Aorta (tissue), 5 donors: Measurements from ENCODE around the gene ABITRAM. TPM values are rescaled to one million over a fixed set of nuclear protein-coding genes. Genes with fewer than 3 reads are reported as not detected.
"Not testable (repeated sequence)": the region's sequence is repeated elsewhere in the genome, so short reads cannot be mapped to it uniquely, and the experiment has no call there.

ENCODE experiments used
- ATAC-seq: fragments of 200-7000 bp; cut with Tn5 transposase; one replicate; pipeline ENCODE4 v1.9.1; 2022; ENCODE audit warnings: moderate library complexity; ENCODE audit not compliant: low FRiP score
- DNase-seq, 2 donors: peaks; one replicate each; pipeline ENCODE4 v3.0.0-alpha.2; 2020
- H3K27ac ChIP-seq, 2 donors: one replicate each; pipeline ENCODE4 v1.5.1; 2013; ENCODE audit warnings: low read length in 2 of 2, mild to moderate bottlenecking in 2 of 2, moderate library complexity in 2 of 2, control low read depth in 1 of 2, inconsistent platforms in 1 of 2, low read depth in 1 of 2
- H3K27me3 ChIP-seq, 2 donors: one replicate each; pipeline ENCODE4 v1.6.1; 2013; ENCODE audit warnings: control low read depth in 1 of 2, low read length in 1 of 2, mild to moderate bottlenecking in 1 of 2, moderate library complexity in 1 of 2; ENCODE audit not compliant: insufficient read depth in 2 of 2, control insufficient read depth in 1 of 2
- H3K36me3 ChIP-seq, 2 donors: one replicate each; pipeline ENCODE4 v1.6.1; 2013; ENCODE audit warnings: control low read depth in 1 of 2, low read length in 1 of 2, mild to moderate bottlenecking in 1 of 2; ENCODE audit not compliant: insufficient read depth in 2 of 2, control insufficient read depth in 1 of 2
- H3K4me1 ChIP-seq, 2 donors: one replicate each; pipeline ENCODE4 v1.6.1; 2013; ENCODE audit warnings: low read length in 2 of 2, control low read depth in 1 of 2, mild to moderate bottlenecking in 1 of 2, moderate library complexity in 1 of 2; ENCODE audit not compliant: insufficient read depth in 2 of 2, control insufficient read depth in 1 of 2
- H3K4me3 ChIP-seq, 2 donors: one replicate each; pipeline ENCODE4 v1.5.1; 2013; ENCODE audit warnings: low read length in 2 of 2, control low read depth in 1 of 2, mild to moderate bottlenecking in 1 of 2
- H3K9me3 ChIP-seq: one replicate; pipeline ENCODE4 v1.6.1; 2013; ENCODE audit warnings: mild to moderate bottlenecking, low read length; ENCODE audit not compliant: control insufficient read depth
- WGBS, 2 donors: extraction: QIAGEN DNeasy Blood & Tissue Kit; methylation state at CpG; one replicate each; pipeline ENCODE4 v1.1.7; 2013; 5-methylcytosine and 5-hydroxymethylcytosine counted together
- intact Hi-C, 2 donors: fragments of 100-400 bp; cut with DNase I; formaldehyde crosslinking; loops; one replicate each; pipeline versions ENCODE4 v1.14.2 to v1.15.0; 2022
- polyA plus RNA-seq, 2 donors: library from polyadenylated mRNA; stranded (reverse); fragments of 200-250 nt; gene quantifications; one replicate each; pipeline ENCODE4 v1.2.3, GENCODE V29; 2013
- total RNA-seq, 2 donors: library from RNA; stranded (reverse); fragmentation: NEBNext Ultra II Directional; extraction: Animal tissue kit (Norgen Biotek cat#: 25700); gene quantifications; one replicate each; pipeline ENCODE4 v1.2.1, GENCODE V29; 2021
- donor health status: healthy with polysubstance abuse.
- donor health status: Bipolar disorder and iron deficiency.
- donor health status: DM: no; HTN: no; CAD: no.
- donor health status: DM: no; HTN: no; CAD: no.
- donor health status: DM: yes; HTN: yes; CAD: no.

Gene ABITRAM
- total and polyA plus RNA-seq, 4 donors = 8.3 to 20.4 (median 10.0) TPM

GRCh38 chr9:108919517-108919916 lies 14.7 kb upstream of the ABITRAM start:
- peaks cover 7 to 11% of the 10 kb centered on the region in 2 donors for H3K36me3 ChIP-seq
- no peaks in the 10 kb centered on the region for H3K4me1 ChIP-seq
- H3K27me3 ChIP-seq = no peaks in the 10 kb centered on the region
- ATAC-seq (no peak), DNase-seq (no peak)
- no peaks in the 10 kb centered on the region for H3K9me3 ChIP-seq
- intact Hi-C loops = no loop called here
- 78% methylated on average over 6 of the region's 6 CpGs for WGBS, 2 donors
- H3K27ac ChIP-seq = no peak overlapping the region
- H3K4me3 ChIP-seq = no peak overlapping the region

GRCh38 chr9:108920401-108920800 lies 13.8 kb upstream of the ABITRAM start:
- H3K9me3 ChIP-seq, DNase-seq, H3K27ac ChIP-seq, ATAC-seq, intact Hi-C loops, H3K4me1 ChIP-seq, H3K36me3 ChIP-seq, H3K4me3 ChIP-seq, H3K27me3 ChIP-seq: not testable (repeated sequence)
- 80 to 88% methylated on average over 1 of the region's 1 CpG for WGBS, 2 donors

- Histone ChIP-seq H3K27me3 (no peaks in the 10 kb centered on the region), H3K4me3 (no peak overlapping the region), H3K9me3 (no peaks in the 10 kb centered on the region), H3K4me1 (no peaks in the 10 kb centered on the region), H3K27ac (no peak overlapping the region), H3K36me3 (peaks cover 3 to 12% of the 10 kb centered on the region in 2 donors)
- DNase-seq = no peak
- ATAC-seq = no peak
- WGBS, 2 donors = 86 to 91% methylated on average over 1 of the region's 1 CpG
- intact Hi-C loops = no loop called here
These were observed 13.0 kb upstream of the ABITRAM start for GRCh38 chr9:108921200-108921599.

- no peak for DNase-seq
- intact Hi-C loops = no loop called here
- ATAC-seq = no peak
- Histone ChIP-seq H3K9me3 (no peaks in the 10 kb centered on the region), H3K36me3 (peaks cover 8 to 11% of the 10 kb centered on the region in 2 donors), H3K27me3 (no peaks in the 10 kb centered on the region), H3K4me3 (no peak overlapping the region), H3K27ac (no peak overlapping the region), H3K4me1 (no peaks in the 10 kb centered on the region)
These were observed 9.7 kb upstream of the ABITRAM start for GRCh38 chr9:108924466-108924865.

- 66 to 82% methylated on average over 2 of the region's 2 CpGs for WGBS, 2 donors
These were observed 5.8 kb upstream of the ABITRAM start for GRCh38 chr9:108928386-108928785.

GRCh38 chr9:108933231-108933717 lies 926 bp upstream of the ABITRAM start:
- intact Hi-C loops = loop anchor here in 1 of 2 donors (10.0 kb wide), 1 partner anchor 392 kb away; the partner anchor contains the start of gene EPB41L4B
- H3K27ac ChIP-seq = peak overlapping the region in 1 of 2 donors; percentile 64
- peaks cover 0 to 5% of the 10 kb centered on the region in 2 donors for H3K4me1 ChIP-seq
- peak overlapping the region; percentile 61 to 62 for H3K4me3 ChIP-seq
- no peaks in the 10 kb centered on the region for H3K9me3 ChIP-seq
- 0 to 1% methylated on average over 25 of the region's 25 CpGs for WGBS, 2 donors
- no peak for DNase-seq
- H3K36me3 ChIP-seq = peaks cover 0 to 2% of the 10 kb centered on the region in 2 donors
- no peaks in the 10 kb centered on the region for H3K27me3 ChIP-seq
- ATAC-seq = no peak

More at GRCh38 chr9:108928386-108928785, 5.8 kb upstream of the ABITRAM start:
- ATAC-seq (no peak), DNase-seq (no peak)
- peaks cover 6 to 11% of the 10 kb centered on the region in 2 donors for H3K36me3 ChIP-seq
- intact Hi-C loops = no loop called here
- H3K9me3 ChIP-seq = no peaks in the 10 kb centered on the region
- H3K4me3 ChIP-seq = no peak overlapping the region
- H3K4me1 ChIP-seq = peaks cover 0 to 3% of the 10 kb centered on the region in 2 donors
- no peaks in the 10 kb centered on the region for H3K27me3 ChIP-seq
- no peak overlapping the region for H3K27ac ChIP-seq

- Histone ChIP-seq H3K27me3 (no peaks in the 10 kb centered on the region), H3K9me3 (no peaks in the 10 kb centered on the region), H3K4me3 (peak within 1 kb of the TSS; percentile 61 to 62), H3K27ac (peak within 1 kb of the TSS in 1 of 2 donors; percentile 79), H3K4me1 (peaks cover 0 to 5% of the 10 kb centered on the region in 2 donors), H3K36me3 (no peaks in the 10 kb centered on the region)
- intact Hi-C loops = loop anchor here in 1 of 2 donors (1.0 to 10.0 kb wide), 3 partner anchors 75 to 391 kb away; partner anchors contain the start of gene EPB41L4B
- ATAC-seq (peak; percentile 96), DNase-seq (peak; percentile 96 to 98)
- WGBS, 2 donors = 0% methylated on average over 43 to 48 of the region's 48 CpGs
These were observed 380 bp upstream of the ABITRAM start, which contains the start of gene ELP1 for GRCh38 chr9:108933718-108934322. TSS of gene ELP1 (minus strand) at chr9:108934124. CDS start at chr9:108931146, 2,978 bp downstream.

- no peak for DNase-seq
- no peak overlapping the region for H3K4me3 ChIP-seq
- H3K27ac ChIP-seq = no peak overlapping the region
- no peak for ATAC-seq
- intact Hi-C loops = loop anchor here in 1 of 2 donors (10.0 kb wide), 1 partner anchor 387 kb away; the partner anchor contains the start of gene EPB41L4B
- H3K36me3 ChIP-seq = peaks cover 0 to 4% of the 10 kb centered on the region in 2 donors
- peaks cover 0 to 2% of the 10 kb centered on the region in 2 donors for H3K4me1 ChIP-seq
- no peaks in the 10 kb centered on the region for H3K27me3 ChIP-seq
- WGBS, 2 donors = 76 to 82% methylated on average over 5 of the region's 5 CpGs
- no peaks in the 10 kb centered on the region for H3K9me3 ChIP-seq
These were observed 3.5 kb downstream of the ABITRAM start for GRCh38 chr9:108937561-108938305.
